T-helper 2 cell (primary cell): ENCODE measurements around the gene TMEM151A.
A peak's percentile ranks its signal among the peaks of the same experiment; 100 is the strongest.

Experiments
- DNase-seq, 5 experiments: peaks; one replicate each; pipeline versions ENCODE4 v3.0.0 to v3.0.0-alpha.2; 2012 to 2022

The TMEM151A gene

DNA sequence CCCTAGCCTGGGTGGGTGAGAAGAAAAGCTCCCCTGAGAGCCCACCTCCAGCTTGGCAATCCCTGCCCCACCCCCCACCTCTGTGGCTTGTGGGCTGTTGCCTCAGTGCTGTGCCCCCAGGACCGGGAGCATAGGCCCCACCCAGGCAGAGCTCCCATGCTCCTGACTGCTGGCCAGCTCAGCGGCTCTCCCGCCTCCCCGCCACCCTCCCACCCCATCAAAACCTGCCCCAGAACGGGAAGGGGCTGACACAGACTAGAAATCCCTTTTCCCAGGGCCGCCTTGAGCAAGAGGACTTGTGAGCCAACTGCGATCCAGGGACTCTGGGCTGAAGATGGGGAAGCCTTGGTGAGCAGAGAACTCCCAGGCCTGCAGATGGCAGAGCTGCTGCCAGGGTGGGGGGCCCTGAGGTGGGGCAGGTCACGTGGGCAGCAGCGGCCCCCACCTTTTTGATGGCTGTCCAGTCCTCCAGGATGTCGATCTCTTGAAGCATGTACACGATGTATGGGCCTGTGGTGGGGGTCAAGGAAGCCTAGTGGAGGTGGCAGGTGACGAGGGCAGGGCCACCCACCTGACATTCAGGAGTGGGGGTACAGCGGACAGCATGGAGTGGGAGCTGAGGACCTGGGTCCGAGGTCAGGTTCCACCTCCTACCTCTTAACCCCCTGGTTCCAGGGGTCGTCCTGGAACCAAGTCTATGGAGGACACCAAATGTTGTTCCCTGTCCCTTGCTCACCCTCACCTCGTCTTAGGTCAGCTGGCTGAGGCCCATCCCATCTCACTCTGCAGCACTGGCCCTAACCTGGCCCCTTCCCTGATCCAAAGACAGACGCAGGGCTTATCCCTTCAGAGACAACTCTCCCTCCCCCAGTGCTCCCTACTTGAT is 46.8 kb downstream of the TMEM151A start:
- no peak for DNase-seq

- no peak for DNase-seq
Measured at GRCh38 chr11:66339162-66339675, 47.5 kb downstream of the TMEM151A start.

DNA sequence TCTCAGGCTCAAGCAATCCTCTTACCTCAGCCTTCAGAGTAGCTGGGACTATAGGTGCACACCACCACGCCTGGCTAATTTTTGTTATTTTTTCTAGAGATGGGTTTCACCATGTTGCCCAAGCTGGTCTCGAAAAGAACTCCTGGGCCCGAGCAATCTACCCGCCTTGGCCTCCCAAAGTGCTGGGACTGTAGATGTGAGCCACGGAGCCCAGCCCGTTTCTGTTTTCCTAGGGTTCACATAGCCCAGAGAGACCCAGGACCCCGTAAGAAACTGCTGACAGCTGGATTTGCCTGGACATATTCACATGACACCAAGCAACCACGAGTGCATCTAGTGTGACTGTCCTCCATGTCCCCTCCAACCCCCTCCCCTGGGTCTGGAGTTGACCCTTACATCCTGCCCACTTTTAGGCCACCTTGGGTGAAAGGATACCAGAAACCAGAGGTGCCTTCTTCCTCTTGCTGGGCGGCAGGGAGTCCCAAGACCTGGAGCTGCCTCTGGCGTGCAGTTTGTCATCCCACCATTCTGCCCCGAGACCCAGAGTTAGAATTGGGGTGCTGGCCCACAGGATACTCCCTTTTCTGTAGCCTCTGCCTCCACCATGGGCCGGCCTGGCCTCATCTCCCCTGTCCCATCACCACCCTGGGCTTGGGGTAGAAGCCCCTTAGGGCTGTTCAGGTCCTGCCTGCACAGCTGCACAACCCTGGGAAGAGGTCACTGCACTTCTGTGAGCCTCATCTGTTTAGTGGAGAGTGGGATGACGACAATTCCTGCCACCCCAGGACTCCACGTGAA is 48.2 kb downstream of the TMEM151A start:
- no peak for DNase-seq

DNA sequence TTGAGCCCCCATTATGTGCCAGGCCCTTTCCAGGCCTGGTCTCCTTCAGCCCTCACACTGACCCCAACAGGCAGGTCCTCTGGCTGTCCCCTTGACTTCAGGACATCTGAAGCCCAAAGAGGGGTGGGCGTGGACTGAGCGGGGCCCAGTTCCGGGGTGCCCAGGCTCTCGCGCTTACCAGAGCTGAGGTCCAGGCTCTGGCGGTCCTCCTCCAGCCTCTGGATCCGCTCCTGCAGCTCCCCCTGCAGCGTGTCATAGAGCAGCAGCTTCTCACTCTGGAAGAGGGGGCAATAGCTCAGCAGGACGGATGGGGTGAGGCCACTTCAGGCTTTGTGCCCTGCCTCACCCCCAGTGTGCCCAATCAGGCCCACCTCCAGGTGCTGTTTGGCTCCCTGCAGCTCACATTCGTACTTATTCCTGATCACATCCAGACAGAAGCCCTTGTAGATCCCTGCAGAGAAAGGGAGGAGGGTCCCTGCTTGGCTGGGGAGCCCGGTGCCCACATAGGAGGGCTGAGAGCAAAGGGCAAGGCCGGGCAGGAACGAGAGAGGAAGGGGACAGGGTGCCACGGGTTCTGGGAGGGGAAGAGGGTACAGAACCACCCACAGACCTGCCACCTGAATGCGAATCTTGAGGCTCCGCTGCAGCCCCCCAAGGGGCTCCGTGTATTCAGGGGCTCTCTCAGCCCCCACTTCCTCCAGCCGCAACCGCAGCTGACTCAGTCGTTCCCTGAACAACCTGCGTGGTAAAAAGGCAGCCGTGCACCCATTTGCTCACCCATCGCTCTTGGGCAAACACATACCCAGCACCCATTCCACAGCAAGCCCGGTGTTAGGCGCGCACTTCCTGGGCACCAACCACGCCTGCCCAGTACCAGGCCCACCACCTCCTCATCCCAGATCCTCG is 49.2 kb downstream of the TMEM151A start:
- no peak for DNase-seq

- no peak for DNase-seq
Measured at GRCh38 chr11:66341502-66342126, 49.9 kb downstream of the TMEM151A start.

- DNase-seq: no peak
Measured at GRCh38 chr11:66343176-66343575, 51.5 kb downstream of the TMEM151A start.

GRCh38 chr11:66344550-66345315 is 53.0 kb downstream of the TMEM151A start, which contains the start of gene BRMS1:
Gene BRMS1, minus strand, starts transcription at chr11:66345104. Its CDS starts 2,870 bp downstream, at chr11:66342234.
- peak; percentile 89 to 97 (median 95) for DNase-seq

GRCh38 chr11:66345316-66345649 is 53.6 kb downstream of the TMEM151A start:
- DNase-seq: no peak
